Measurements from ENCODE around the gene TEK.

Gene TEK

DNA sequence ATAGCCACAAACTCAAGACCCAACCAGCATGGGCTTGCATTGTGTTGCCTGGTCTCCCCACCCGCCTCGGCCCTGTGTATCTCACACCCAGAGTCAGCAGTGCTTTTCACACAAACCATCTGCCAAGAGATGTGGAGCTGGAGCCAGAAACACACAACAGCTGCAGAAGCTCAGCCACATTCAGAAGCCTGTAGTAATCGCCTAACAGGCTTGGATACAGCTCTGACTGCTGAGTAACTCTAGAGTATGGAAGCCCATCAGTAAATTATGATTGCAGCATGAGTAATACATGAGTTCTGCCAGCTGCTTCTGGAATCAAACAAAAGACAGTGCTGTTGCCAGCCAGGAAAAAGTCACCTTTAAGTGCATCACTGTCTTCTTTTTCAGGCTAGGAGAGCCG lies 16.0 kb downstream of the TEK start:
- peak; percentile 65 for DNase-seq

DNA sequence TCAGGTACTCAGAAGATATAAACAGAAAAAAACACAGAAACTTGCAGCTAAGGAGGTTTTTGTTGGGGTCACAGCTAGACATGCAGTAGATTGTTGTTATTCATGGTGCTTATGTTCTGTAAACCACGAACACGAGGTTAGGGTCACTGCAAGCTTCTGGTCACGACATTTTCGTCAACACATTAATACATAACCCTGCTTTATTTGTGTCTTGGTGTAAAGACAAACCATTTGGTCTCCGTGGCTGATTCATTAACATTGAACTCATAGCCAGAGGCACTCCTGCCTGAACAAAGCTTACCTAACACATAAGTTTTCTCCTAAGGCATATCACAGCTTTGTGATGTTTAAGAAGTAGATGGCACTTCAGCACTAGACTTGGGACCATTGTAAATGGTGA lies 16.9 kb downstream of the TEK start:
- DNase-seq: no peak

DNA sequence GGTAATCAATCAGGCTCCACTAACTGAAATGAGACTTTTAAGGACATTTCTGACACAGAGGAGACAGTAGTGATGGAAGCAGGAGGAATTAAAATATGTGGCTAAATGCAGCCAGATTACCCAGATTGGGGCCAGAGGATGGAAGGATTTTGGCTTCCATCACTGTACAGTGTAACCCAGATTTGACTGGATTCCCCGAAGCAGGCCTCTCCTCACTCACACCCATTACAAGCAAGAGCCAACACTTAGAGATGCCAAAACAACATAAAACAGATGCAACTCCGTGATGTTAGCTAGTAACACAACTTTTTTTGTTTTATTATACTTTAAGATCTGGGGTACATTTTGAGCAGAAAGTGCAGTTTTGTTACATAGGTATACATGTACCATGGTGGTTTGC lies 17.6 kb downstream of the TEK start:
- no peak for DNase-seq

GRCh38 chr9:27129221-27129620 lies 20.2 kb downstream of the TEK start:
- DNase-seq: peak; percentile 8

- no peak for DNase-seq
Measured at GRCh38 chr9:27131731-27132130, 22.7 kb downstream of the TEK start.

DNA sequence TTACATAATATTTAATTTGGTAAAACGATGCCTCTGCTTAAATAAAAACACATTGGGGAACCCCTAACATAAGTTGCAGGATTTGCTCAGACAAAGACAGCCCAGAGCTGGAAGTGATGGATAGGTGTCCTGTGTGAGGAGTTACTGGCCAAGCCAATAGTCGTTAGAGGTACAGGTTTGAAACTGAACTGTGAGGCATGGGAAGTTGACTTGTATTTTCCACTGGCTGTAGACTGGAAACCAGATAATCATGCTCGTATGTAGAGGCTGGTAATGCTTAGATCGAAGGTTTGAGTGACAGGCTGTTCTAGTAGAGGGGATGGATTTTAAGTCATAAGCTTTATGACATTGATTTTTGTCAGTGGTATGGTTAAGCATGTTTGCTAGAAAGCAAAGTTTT lies 24.8 kb downstream of the TEK start:
- no peak for DNase-seq

DNA sequence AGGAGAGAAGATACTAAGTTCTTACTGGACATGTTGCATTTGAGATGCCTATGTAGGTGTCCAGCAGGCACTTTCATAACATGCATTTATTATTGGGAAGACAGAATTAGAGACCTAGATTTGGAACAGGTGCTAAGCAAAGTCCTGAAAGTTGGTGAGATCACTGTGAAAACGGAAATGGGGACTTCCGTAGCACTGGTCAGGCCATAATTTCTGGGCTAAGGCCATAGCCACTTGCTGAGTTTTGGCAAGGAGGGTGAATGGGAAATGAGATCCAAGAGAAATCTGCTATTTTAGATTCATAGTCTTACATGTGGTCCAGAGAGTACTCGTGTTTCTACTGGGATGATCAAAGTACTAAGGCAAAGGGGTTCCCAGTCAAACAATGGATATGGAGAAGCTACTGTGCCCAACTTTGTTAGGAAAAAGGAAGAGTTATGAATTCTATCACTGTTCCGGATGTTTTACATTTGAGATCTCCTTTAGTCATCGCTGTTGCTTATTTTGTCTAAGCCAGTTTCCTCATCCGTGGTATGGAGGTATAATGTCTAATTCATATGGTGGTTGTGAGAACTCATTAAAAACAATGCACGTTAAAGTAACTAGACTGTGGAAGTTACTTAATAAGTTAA lies 33.4 kb downstream of the TEK start:
- no peak for DNase-seq

DNA sequence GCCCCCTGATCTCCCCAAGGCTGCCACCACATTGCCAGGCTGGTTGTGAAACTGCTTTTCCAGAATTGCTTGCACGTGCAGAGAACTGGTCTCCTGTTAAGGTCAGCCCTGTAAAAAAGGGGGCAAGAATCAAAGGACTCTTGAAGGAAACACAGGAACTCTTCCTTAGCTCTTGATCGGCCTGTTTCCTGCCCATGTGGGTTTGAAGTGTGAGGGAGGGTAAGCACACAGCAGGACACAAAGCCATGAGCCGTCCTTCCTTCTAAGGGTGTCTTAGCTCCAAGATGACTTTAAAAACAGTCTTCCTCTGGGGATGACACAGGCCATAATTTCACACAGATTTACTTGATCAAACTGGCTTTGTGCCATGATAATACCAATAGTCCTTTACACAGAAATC lies 36.1 kb downstream of the TEK start:
- no peak for DNase-seq

DNA sequence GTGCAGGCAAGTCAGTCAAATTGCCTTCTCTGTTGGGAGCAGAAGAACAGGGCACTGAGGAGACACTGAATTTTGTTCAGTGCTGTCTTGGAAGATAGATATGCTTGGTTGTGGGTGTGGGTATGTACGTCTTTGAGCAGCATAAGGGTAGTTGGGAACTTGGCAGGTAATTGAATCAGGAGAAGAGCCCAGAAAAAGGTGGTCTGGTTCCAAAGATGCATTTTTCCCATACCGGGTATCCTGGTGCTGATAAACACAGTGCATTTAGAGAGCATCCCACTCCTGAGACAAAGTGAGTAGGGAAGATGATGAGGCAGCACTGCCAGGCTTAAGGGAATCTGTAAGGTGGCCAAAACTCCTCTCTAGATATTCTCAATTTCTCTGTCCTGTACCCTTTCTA lies 40.6 kb downstream of the TEK start:
- DNase-seq: no peak

DNA sequence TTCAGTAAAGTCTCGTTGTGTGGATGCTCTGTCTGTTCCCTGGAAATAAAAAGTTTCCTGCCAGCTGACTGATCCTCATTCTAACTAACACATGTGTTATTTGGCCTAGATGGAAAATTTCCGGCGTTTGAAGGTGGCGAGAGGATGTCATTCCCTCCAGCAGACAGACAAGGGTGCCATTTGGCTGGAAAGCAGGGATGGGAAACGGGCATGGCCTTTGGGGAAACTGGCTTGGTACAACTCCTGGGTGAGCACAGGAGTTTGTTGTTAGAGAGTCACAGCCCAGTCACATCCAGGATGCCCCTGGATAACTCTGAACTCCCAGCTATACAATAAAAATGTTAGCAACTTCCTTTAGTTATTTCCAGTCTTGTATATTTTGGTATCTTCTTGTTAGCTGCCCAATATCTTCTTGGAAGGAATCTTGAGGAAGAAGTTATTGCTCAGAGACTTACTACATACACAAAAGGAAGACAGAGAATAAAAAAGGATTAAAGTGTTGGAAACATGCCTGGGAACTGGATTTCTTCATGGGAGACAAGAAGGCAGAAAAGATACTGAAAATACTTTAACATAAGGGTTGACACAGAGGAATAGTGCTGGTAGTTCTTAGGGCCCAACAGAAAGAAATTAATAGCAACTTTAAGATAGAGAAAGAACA lies 41.9 kb downstream of the TEK start:
- peak; percentile 31 for DNase-seq

- DNase-seq: peak; percentile 58
Measured at GRCh38 chr9:27151693-27152404, 42.8 kb downstream of the TEK start.

GRCh38 chr9:27152405-27152718 lies 43.3 kb downstream of the TEK start:
- no peak for DNase-seq

- DNase-seq: peak; percentile 76
Measured at GRCh38 chr9:27154908-27155307, 45.9 kb downstream of the TEK start.

DNA sequence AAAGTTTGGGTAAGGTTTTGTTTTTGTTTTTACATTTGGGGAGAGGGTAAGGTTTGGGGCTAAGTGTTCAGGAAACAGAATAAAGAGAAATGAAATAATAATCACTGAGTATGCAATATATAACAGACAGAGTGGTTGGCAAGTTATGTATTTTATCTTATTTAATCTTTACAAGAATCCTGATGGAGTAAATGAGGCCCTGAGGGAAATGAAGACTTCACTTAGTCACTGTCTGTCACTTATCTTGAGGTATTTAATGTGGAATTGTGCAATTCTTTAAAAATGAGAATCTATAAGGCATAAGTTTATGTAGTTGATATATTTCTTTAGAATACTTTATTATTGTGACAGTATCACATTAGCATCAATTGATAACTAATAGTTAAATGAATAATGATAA lies 48.1 kb downstream of the TEK start:
- DNase-seq: no peak

DNA sequence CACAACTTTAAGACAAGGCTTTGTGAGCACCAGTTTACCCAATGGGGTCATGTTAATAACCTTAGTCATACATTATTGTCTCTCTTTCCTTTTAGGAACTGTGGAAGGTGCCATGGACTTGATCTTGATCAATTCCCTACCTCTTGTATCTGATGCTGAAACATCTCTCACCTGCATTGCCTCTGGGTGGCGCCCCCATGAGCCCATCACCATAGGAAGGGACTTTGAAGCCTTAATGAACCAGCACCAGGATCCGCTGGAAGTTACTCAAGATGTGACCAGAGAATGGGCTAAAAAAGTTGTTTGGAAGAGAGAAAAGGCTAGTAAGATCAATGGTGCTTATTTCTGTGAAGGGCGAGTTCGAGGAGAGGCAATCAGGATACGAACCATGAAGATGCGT lies 48.7 kb downstream of the TEK start:
- no peak for DNase-seq

DNA sequence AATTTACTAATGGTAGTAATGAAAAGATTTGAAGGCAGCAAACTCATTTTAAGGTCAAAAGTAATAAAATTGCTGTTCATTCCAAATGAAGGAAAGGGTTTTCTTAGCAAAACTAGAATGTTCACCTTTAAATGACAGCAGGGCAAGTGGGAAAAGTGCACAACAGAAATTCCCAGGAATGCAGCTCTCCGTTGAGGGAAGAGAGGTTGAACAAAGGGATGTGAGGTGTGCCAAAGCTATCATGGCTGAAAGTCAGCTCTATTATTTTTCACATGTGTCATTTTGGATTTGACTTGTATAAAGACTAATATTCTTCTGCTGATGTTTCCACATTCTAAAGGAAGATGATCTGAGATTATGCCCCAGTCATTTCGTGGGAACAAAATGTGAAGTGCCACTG lies 51.6 kb downstream of the TEK start:
- DNase-seq: no peak

DNA sequence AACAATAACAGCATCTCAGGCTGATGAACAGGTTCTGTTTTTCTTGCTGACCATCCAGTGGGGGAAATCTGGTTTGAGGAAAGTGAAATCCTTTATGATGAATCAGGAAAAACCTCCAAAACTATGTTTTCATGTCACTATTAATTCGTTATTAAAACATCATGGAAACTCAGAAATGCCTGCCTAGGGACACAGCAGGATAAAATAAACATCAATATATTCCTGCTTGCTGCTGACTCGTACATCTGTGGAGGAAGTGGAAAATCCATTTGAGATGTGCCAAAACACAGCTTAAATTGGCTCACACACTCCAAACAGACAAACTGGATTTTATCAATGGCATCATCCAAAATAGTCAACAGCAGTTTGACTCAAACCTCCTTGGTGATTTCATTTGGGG lies 53.0 kb downstream of the TEK start:
- DNase-seq: no peak

DNA sequence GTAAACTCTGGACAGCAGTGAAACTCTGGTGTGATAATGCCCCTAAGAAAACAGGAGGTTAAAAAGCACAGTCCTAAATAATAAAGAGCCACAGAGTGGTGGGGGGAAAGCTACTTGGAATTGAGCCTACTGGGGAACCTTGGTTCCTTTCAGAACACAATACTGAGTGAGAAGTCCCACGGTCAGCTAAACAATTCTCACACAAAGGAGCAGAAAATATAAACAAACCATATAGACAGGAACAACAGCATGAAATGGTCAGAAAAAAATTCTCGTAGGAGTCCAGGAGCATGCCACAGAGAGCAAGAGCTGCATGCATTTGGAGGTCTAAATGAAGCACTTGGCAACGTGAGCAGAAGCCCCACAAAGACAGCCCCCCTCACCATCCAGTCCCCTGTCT lies 56.0 kb downstream of the TEK start:
- no peak for DNase-seq

GRCh38 chr9:27165670-27166069 lies 56.6 kb downstream of the TEK start:
- DNase-seq: no peak

GRCh38 chr9:27168496-27168895 lies 59.5 kb downstream of the TEK start:
- DNase-seq: no peak

DNA sequence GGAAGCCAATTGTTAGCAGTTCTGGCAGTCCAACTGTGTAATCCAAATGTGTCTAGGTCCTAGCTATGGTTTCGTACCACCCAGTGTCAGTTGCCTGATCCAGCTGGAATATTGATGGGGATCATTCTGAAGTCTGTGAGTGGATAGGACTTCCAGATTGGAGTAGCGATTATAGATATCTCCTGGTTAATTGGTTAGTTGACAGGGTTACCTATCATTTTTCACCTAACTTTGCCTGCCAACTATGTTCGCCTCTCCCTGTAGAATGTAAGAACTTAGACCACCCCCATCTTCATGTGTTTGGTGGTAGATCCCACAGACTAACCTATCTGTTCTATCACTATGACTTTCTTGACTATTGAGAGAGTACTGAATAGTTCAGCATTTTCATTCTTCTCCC lies 59.9 kb downstream of the TEK start:
- DNase-seq: no peak

DNA sequence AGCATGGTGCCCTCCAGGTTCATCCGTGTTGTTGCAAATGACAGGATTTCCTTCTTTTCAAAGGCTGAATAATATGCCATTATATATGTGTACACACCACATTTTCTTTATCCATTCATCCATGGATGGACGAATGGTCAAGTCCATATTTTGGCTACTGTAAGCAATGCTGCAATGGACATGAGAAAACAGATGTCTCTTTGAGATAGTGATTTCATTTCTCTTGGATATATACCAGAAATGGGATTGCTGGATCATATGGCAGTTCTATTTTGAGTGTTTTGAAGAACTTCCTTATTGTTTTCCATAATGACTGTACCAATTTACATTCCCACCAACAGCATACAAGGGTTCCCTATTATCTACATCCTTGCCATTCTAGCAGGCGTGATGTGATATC lies 67.9 kb downstream of the TEK start:
- DNase-seq: no peak

- no peak for DNase-seq
Measured at GRCh38 chr9:27179245-27179865, 70.3 kb downstream of the TEK start.

GRCh38 chr9:27181381-27181780 lies 72.4 kb downstream of the TEK start:
- DNase-seq: peak; percentile 45
